Right lobe of liver (tissue), 4 donors: ENCODE measurements around the gene AGO3.

ENCODE experiments used
- CTCF ChIP-seq, 4 donors: fragments of 200-600 bp in 3 of 4; fragments of 450-650 bp in 1 of 4; IDR thresholded peaks; one replicate each; pipeline versions ENCODE4 v1.5.1 to v1.8.0; 2016 to 2022; ENCODE audit warnings: antibody characterized with exemption in 4 of 4, mild to moderate bottlenecking in 2 of 4
- POLR2A ChIP-seq: fragments of 450-650 bp; IDR thresholded peaks from one replicate; pipeline ENCODE4 v1.6.1; 2017; ENCODE audit warnings: antibody characterized with exemption, mild to moderate bottlenecking
- donor health status: DM: no; HTN: no; CAD: no.
- donor health status: DM: no; HTN: no; CAD: no.
- donor health status: DM: no; HTN: yes; CAD: no.

- TF ChIP-seq CTCF (IDR thresholded peaks at IDR 0.05) (no peak), POLR2A (no peak)
Measured at GRCh38 chr1:36119456-36119855, 188.6 kb downstream of the AGO3 start.
